GM12872 (cell line): ENCODE results near the gene SAAL1.

Source experiments
- CTCF ChIP-seq: IDR thresholded peaks from 3 replicates; pipeline ENCODE4 v1.5.1; 2011; ENCODE audit warnings: low read depth, mild to moderate bottlenecking, low read length, moderate library complexity; ENCODE audit not compliant: insufficient read depth

Gene SAAL1

GRCh38 chr11:18078909-18079308 lies 27.0 kb downstream of the SAAL1 start:
- no peak for TF ChIP-seq CTCF

- TF ChIP-seq CTCF: no peak
Observed at GRCh38 chr11:18075444-18075843, 30.4 kb downstream of the SAAL1 start.

GRCh38 chr11:18071098-18071705 lies 34.7 kb downstream of the SAAL1 start:
- no peak for TF ChIP-seq CTCF

DNA sequence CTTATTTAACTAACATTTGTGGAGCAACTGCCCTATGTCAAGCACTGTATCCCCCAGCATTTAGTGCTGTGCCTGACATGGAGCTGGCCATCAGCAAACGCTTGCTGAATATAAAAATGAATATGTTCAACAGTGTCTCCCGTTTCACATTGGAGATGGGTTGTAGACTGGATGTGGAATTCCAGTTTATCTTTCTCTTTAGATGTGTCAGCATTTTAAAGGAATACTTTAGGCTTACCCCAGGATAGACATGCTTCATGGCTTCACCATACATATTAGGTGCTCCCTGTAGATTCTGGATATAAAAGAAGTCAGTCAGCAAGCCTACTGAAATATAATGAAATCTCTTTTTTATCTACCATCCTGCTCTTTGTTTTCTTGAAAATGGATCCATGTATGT lies 38.5 kb downstream of the SAAL1 start:
- TF ChIP-seq CTCF: no peak

GRCh38 chr11:18066626-18067025 lies 39.3 kb downstream of the SAAL1 start:
- no peak for TF ChIP-seq CTCF

- TF ChIP-seq CTCF: no peak
Observed at GRCh38 chr11:18065572-18065971, 40.3 kb downstream of the SAAL1 start.

GRCh38 chr11:18064450-18065054 lies 41.3 kb downstream of the SAAL1 start:
- no peak for TF ChIP-seq CTCF
